NCI-H1417 treated with DMSO at 0.1 percent for 48 hours (cell line): ENCODE data around the gene TLX2.
A peak's percentile ranks its signal among the peaks of the same experiment; 100 is the strongest.

Experiments used
- DNase-seq: peaks from one replicate; lab custom pipeline; 2025; lab: John Stamatoyannopoulos, UW

The TLX2 gene

DNA sequence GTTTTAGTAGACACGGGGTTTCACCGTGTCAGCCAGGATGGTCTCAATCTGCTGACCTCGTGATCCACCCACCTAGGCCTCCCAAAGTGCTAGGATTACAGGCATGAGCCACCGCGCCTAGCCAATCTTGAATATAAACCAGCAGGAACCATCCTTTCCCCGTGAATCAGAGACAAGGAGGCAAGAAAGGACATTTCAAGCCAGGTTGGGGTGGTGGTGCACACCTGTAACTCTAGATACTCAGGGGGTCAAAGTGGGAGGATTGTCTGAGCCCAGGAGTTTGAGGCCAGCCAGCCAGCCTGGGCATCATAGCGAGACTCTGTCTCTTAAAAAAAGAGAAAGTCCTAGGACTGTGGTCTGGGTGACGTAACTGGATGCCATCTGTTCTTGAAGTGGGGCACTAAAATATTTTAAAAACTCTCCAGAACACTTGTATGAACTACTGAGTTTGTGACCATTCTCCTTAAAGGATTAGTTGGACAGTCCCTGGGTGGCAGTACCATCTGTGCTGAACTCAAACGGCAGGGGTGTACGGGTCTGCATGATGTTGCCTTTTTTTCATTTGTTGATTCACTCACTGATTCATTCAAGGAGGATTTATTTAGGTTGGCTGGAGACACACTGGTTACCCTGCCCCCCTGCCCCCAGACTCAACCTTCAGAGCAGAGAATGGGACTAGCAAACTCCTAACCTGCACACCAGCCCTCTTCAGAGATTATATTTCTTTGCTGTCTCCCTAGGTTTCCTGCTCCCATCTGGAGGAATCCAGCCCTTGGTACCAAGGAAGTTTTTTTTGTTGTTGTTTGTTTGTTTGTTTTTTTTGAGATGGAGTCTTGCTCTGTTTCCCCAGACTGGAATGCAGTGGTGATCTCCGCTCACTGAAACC lies 2.9 kb upstream of the TLX2 start:
- DNase-seq: no peak

GRCh38 chr2:74512744-74513604 lies 1.3 kb upstream of the TLX2 start:
- no peak for DNase-seq

GRCh38 chr2:74513605-74514367 lies 464 bp upstream of the TLX2 start:
- DNase-seq: no peak

DNA sequence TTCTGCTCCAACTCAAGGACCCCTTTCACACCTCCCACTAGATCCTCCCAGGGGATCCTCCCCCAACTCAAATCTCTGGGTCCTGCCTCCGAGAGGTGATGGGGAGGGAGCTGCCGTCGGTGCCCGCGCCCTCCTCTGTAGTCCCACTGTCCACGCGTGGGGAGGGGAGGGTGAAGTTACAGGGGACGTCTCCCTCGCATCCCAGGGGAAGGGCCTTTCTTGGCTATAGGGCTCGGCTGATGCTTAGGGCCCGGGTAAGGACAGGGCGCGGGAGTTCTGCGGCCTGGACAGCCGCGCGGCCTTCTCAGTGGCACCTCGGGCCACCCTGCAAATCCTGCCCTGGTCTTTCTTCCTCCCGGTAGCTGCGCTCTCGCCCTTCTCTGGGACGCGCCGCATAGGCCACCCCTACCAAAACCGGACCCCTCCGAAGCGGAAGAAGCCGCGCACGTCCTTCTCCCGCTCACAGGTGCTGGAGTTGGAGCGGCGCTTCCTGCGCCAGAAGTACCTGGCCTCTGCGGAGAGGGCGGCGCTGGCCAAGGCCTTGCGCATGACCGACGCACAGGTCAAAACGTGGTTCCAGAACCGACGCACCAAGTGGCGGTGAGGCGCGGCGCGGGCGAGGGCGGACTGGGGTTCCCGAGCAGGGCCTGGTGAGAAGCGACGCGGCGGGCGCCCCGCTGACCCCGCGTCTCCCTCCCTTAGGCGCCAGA lies 1.2 kb downstream of the TLX2 start:
- no peak for DNase-seq

- DNase-seq: no peak
Observed at GRCh38 chr2:74515981-74516633, 1.9 kb downstream of the TLX2 start.

DNA sequence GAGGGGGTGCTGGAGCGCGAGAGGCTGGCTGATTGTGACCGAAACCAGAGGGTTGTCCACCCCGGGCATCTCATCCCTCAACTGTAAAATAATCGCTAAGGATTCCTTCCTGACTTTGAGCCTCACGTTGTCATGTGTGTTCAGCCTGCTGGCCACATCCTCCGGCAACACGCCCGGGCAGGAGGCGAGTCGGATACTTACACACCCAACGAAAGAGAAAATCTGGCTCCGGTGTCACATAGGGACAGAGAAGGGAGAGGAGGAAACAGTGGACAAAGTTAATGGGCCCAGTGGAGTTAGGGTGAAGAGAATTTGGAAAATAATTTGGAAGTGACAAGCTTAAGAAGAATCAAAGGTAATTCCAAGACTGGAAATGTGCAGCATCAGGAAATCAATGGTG lies 2.4 kb downstream of the TLX2 start:
- no peak for DNase-seq

GRCh38 chr2:74522516-74522915 lies 8.3 kb downstream of the TLX2 start:
- DNase-seq: no peak

DNA sequence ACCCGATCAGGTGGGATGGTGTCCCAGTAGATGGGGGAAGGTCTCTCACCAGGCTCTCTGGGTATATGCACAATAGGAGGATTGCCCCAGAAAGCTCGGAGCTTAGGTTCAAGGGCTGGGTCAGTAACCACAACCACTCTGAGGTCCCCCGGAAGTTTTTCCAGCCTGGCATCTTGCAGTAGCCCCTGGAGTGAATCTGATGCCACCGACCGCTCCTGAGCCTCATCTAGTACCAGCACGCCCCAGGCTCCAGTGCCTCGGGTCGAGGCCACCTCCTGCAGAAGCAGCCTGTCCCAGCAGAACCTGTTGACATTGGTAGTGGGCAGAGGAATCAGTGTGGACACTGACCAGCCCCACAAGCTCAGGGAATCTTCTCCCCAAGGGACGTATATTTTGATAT lies 9.8 kb downstream of the TLX2 start:
- no peak for DNase-seq

- no peak for DNase-seq
Observed at GRCh38 chr2:74524955-74525716, 10.9 kb downstream of the TLX2 start.

GRCh38 chr2:74525717-74526648 lies 11.7 kb downstream of the TLX2 start, which contains the start of gene DQX1:
Gene DQX1, minus strand, starts transcription at chr2:74526231. Its CDS starts 502 bp downstream, at chr2:74525729.
- no peak for DNase-seq

DNA sequence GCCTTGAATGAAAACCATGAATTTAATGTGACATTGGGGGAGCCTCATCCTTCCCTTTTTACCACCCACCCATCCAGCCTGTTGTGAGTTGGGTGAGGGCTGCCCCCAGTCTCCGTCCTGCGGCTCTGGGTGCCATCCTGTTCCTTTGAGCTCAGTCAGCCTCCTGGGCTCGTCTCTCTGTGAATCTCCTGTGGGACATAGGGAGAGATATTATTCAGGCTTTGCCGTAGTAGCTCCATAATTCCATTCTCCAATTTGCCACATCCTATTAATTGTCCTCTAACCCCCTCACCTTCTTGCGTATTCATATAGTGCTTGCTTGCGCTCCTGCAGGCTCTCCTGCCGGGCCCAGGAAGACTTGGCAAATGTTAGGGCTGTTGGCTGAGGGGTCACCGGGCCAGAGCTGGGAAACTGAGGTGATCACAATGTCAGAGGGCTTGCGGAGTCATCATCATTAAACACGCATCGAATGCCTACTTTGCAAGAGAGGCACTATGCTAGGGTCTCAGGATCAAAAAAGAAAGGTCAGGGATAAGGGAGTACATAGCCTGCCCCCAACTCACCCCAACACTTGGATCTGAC lies 12.5 kb downstream of the TLX2 start:
- no peak for DNase-seq

DNA sequence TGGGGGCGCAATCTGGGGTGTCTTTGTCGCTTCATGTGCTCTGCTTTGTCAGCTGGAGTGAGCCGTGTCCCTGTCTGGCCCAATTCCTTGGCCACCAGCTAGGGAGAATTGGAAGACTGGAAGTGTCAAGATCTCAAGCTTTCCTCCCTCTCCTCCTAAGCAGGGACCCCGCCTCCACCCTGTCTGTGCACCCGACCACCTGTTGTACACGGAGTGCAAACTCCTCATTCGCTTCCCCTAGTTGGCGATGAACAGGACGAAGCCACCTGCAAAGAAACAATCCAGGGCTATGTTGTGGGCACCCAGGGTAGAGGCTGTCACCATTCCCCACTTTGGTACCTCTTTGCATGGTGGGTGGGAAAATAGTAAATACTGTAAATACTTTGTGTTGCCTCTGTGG lies 13.5 kb downstream of the TLX2 start:
- no peak for DNase-seq

DNA sequence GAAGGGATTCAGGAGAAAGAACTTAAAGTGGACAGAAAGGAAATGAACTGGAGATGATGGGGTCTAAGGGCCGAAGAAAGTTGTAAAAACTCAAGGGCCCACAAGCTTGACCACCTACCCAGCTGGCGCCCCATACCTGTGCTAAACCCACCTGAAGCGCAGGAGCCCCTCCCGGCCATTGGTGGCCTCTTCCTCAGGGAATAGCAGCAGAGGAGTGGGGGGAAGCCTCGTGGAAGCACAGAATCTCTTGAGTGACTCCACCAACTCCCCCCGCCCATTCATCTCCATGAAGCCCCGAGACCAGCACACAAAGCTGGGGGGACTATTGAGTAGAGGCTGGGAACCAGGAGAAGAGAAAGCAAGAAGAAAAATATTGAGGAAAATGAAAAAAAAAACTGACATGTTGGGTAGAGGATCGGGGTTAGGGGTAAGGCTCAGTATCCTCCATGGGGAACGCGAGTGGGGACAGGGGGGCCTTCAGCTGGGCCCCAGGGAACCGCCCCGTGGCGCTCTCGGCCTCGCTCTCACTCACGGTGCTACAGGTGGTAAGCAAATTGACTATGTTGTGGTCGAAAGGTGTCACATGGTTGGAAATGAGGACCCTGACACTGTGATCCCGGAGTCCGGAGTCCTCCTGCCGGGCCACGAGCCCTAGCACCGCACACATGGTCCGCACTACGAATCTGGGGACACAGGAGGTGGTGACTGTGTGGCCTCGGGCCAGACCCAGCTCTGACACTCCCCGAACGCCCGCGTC lies 14.5 kb downstream of the TLX2 start:
- no peak for DNase-seq

DNA sequence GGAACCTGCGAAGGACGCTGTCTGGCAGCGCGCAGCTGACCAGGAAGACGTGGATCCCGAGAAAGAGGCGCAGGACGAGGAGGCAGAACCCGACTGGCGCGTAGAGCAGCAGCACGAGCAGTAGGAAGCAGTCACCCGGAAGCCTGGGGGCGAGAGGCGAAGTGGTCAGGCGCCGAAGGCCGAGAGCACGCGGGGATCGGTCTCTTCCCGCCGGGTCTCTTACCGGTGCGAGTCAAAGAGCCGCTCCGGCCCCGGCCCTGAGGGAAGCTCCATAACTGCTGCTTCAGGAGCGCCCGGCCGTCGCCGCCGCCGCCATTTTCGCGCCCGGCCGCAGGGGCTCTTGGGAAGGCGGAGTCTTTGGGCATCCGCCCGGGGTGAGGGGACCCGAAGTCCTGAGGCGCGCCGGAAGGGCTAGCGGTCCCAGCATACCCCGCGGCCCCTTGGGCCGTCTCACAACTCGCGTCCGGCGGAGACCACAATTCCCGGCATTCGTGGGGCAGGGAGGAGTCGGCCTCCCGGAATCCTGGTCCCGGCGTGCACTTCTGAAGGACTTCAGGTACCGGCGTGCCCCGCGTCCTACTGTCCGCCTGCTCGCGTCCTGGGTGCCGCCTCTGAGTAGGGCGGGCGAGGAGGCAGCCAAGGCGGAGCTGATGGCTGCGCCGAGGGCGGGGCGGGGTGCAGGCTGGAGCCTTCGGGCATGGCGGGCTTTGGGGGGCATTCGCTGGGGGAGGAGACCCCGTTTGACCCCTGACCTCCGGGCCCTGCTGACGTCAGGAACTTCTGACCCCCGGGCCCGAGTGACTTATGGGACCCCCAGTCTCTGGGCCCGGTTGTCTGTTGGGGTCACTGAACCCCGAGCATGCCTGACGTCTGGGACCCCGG lies 15.3 kb downstream of the TLX2 start, which contains the start of the genes AUP1 and HTRA2:
Gene AUP1, minus strand, starts transcription at position 350 of the 882 bp plus-strand sequence. Its CDS starts 77 bp downstream, at position 273.
Gene HTRA2, plus strand, starts transcription at position 577 of the 882 bp plus-strand sequence. Its CDS starts 74 bp downstream, at position 651.
- peak; percentile 84 for DNase-seq

- no peak for DNase-seq
Observed at GRCh38 chr2:74530239-74531187, 16.3 kb downstream of the TLX2 start.
